Measurements from ENCODE around the gene MUSTN1. TPM values are rescaled to one million over a fixed set of nuclear protein-coding genes. Genes with fewer than 3 reads are reported as not detected.

The MUSTN1 gene
- total and polyA plus RNA-seq, 2 of the 13 experiments (the other 11 are each of a cell fraction or from before 2014, with no cell fraction given): 0.84 to 1.4 TPM

DNA sequence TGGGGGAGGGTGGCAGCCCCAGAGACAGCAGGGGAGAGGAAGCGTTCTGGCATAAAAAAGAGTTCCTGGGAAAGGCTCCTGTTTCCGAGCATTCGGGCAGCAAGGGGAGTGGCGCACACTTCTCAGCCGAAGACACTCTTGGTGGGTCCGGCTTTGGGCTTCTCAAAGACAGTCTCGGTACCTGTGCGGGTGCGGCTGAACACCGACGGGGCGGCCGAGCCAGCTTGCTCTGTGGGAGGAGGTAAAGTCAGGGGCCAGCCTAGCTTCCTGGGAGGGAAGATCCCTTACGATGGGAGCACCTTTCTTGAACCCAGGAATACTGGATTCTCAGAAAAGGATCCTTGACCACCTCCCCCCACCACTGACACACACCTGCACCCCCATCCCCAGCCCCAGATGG lies 1.6 kb downstream of the MUSTN1 start (continued):
- TF ChIP-seq, protein P1, sequence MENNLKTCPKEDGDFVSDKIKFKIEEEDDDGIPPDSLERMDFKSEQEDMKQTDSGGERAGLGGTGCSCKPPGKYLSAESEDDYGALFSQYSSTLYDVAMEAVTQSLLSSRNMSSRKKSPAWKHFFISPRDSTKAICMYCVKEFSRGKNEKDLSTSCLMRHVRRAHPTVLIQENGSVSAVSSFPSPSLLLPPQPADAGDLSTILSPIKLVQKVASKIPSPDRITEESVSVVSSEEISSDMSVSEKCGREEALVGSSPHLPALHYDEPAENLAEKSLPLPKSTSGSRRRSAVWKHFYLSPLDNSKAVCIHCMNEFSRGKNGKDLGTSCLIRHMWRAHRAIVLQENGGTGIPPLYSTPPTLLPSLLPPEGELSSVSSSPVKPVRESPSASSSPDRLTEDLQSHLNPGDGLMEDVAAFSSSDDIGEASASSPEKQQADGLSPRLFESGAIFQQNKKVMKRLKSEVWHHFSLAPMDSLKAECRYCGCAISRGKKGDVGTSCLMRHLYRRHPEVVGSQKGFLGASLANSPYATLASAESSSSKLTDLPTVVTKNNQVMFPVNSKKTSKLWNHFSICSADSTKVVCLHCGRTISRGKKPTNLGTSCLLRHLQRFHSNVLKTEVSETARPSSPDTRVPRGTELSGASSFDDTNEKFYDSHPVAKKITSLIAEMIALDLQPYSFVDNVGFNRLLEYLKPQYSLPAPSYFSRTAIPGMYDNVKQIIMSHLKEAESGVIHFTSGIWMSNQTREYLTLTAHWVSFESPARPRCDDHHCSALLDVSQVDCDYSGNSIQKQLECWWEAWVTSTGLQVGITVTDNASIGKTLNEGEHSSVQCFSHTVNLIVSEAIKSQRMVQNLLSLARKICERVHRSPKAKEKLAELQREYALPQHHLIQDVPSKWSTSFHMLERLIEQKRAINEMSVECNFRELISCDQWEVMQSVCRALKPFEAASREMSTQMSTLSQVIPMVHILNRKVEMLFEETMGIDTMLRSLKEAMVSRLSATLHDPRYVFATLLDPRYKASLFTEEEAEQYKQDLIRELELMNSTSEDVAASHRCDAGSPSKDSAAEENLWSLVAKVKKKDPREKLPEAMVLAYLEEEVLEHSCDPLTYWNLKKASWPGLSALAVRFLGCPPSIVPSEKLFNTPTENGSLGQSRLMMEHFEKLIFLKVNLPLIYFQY (CRISPR knock-in tag; IDR thresholded peaks at IDR 0.05; ENCODE audit: borderline replicate concordance): no peak
- no peak for TF ChIP-seq FOSL1 (CRISPR knock-in tag; IDR thresholded peaks at IDR 0.05; ENCODE audit: borderline replicate concordance)
- no peak for TF ChIP-seq GATA4 (IDR thresholded peaks at IDR 0.05; ENCODE audit: borderline replicate concordance, low read depth)

DNA sequence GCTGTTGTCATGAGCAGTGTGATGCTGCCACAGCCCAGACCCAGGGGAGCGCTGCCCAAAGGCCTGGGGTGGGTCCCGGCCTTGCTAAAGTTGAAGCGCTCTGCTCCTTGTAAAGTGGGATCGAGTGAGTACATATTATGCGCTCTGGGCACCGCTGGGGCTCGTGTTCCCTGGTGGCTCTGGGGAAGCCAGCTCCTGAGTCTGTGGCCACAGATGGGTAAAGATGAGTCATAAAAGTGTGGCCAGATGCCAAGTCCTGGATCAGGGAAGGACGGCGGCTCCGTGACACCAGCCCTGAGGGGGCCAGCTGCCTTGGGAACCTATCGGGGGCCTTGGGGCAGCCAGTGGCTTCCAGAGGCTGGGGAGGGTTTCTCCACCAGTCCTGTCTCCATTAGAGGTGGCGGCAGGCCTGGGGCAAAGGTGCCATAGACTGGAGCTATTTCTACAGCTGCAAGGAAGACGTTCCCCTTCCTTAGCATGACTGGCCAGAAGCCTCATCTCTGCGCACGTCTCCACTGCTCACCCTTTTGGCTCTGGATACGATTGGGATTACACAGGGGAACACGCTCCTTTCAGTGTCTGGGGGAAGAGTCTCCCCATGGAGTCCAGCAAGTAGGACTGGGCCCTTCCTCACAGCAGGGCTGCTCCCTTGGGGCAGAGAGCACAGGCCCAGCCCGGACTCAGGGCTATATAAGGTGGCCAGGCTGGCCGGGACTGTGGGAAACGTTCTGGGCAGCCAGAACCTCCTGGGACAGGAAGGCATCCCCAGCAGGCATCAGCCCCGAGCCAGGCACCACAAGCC lies 3.1 kb downstream of the MUSTN1 start:
- Histone ChIP-seq H3K27me3 (ENCODE audit: control insufficient read depth in 1 of 2, insufficient read depth in 2 of 2, low read length in 2 of 2) (no peaks in the 10 kb centered on the region), H3K4me2 (ENCODE audit: low read depth, low read length) (peak overlapping the region; percentile 86), H3K27ac (ENCODE audit: extremely low read length, insufficient read depth, low read length) (no peak overlapping the region), H3K36me3 (replicated peaks in 1 of 2; ENCODE audit: control insufficient read depth in 1 of 2, insufficient read depth in 2 of 2, low read length in 2 of 2) (no peaks in the 10 kb centered on the region), H3K9me3 (ENCODE audit: low read length) (no peaks in the 10 kb centered on the region), H3K4me3 (replicated peaks in 1 of 3; ENCODE audit: insufficient read depth in 1 of 3, low read depth in 2 of 3, low read length in 3 of 3) (peak overlapping the region in 2 of 3 experiments; percentile 35 to 60; a peak in 3 of 6 replicates), H4K20me1 (ENCODE audit: insufficient read depth, low read length) (no peaks in the 10 kb centered on the region), H3K9ac (ENCODE audit: insufficient read depth, low read depth, low read length) (no peak overlapping the region), H3K79me2 (ENCODE audit: insufficient read depth, low read length) (no peaks in the 10 kb centered on the region), H3K4me1 (ENCODE audit: insufficient read depth, low read length) (peaks cover 75% of the 10 kb centered on the region), H2AFZ (ENCODE audit: low read length) (no peak overlapping the region)
- WGBS (ENCODE audit: low lambda C conversion rate): 0% methylated on average over 5 of the region's 21 CpGs
- no TSS peak for BruUV-seq (replicated peaks)
- ChIA-PET POLR2A (interaction anchor here (1.8 kb wide), 1 partner anchor 37 kb away, joined by 4 read pairs; the partner anchor contains the start of gene ITIH3), CTCF (ENCODE audit: low intra/inter-chr PET ratio, low total read pairs) (no interaction called here)
- FAIRE-seq (peak; percentile 43), DNase-seq (ENCODE audit: low spot score) (peak; percentile 64), ATAC-seq (peak; percentile 13)
- in situ Hi-C loops (cut with HindIII; ENCODE audit: extremely low pct_ligation_motif_present, low pct_unique_long_range_greater_than_20kb) (no loop called here), intact Hi-C loops (cut with micrococcal nuclease; ENCODE audit: unreplicated experiment) (no loop called here)
- no peak for TF ChIP-seq PHF5A (CRISPR knock-in tag; IDR thresholded peaks at IDR 0.05; ENCODE audit: low read depth, unreplicated experiment)
- TF ChIP-seq, protein P2, sequence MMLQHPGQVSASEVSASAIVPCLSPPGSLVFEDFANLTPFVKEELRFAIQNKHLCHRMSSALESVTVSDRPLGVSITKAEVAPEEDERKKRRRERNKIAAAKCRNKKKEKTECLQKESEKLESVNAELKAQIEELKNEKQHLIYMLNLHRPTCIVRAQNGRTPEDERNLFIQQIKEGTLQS (CRISPR knock-in tag; IDR thresholded peaks at IDR 0.05): peak; percentile 51
- TF ChIP-seq, protein P3, sequence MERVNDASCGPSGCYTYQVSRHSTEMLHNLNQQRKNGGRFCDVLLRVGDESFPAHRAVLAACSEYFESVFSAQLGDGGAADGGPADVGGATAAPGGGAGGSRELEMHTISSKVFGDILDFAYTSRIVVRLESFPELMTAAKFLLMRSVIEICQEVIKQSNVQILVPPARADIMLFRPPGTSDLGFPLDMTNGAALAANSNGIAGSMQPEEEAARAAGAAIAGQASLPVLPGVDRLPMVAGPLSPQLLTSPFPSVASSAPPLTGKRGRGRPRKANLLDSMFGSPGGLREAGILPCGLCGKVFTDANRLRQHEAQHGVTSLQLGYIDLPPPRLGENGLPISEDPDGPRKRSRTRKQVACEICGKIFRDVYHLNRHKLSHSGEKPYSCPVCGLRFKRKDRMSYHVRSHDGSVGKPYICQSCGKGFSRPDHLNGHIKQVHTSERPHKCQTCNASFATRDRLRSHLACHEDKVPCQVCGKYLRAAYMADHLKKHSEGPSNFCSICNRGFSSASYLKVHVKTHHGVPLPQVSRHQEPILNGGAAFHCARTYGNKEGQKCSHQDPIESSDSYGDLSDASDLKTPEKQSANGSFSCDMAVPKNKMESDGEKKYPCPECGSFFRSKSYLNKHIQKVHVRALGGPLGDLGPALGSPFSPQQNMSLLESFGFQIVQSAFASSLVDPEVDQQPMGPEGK (CRISPR knock-in tag; IDR thresholded peaks at IDR 0.05): peak; percentile 47
- peak; percentile 95 for TF ChIP-seq FOSL2 (CRISPR knock-in tag; IDR thresholded peaks at IDR 0.05)
- TF ChIP-seq FOSL1 (CRISPR knock-in tag; IDR thresholded peaks at IDR 0.05; ENCODE audit: borderline replicate concordance): peak; percentile 40; the same call in 1 of the 2 replicates
- TF ChIP-seq, protein P4, sequence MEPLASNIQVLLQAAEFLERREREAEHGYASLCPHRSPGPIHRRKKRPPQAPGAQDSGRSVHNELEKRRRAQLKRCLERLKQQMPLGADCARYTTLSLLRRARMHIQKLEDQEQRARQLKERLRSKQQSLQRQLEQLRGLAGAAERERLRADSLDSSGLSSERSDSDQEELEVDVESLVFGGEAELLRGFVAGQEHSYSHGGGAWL (CRISPR knock-in tag; IDR thresholded peaks at IDR 0.05): no peak
- peak; percentile 56; the same call in 1 of the 2 replicates for TF ChIP-seq JUND (CRISPR knock-in tag; IDR thresholded peaks at IDR 0.05)
- TF ChIP-seq, protein P5, sequence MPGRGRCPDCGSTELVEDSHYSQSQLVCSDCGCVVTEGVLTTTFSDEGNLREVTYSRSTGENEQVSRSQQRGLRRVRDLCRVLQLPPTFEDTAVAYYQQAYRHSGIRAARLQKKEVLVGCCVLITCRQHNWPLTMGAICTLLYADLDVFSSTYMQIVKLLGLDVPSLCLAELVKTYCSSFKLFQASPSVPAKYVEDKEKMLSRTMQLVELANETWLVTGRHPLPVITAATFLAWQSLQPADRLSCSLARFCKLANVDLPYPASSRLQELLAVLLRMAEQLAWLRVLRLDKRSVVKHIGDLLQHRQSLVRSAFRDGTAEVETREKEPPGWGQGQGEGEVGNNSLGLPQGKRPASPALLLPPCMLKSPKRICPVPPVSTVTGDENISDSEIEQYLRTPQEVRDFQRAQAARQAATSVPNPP (CRISPR knock-in tag; IDR thresholded peaks at IDR 0.05): no peak
- no peak for TF ChIP-seq ZNF350 (CRISPR knock-in tag; IDR thresholded peaks at IDR 0.05; ENCODE audit: borderline replicate concordance, low read depth)
- TF ChIP-seq IRF2 (CRISPR knock-in tag; IDR thresholded peaks at IDR 0.05): no peak
- TF ChIP-seq ZSCAN25 (CRISPR knock-in tag; IDR thresholded peaks at IDR 0.05): peak; percentile 47; the same call in 1 of the 2 replicates
